Superior temporal gyrus (tissue), 1 donor: ENCODE measurements around the gene SLC6A2.
"Not testable (repeated sequence)": the region's sequence is repeated elsewhere in the genome, so short reads cannot be mapped to it uniquely, and the experiment has no call there.

Experiments used
- DNase-seq: peaks from one replicate; pipeline ENCODE4 v3.0.0-alpha.2; 2016; ENCODE audit errors: extremely low spot score

SLC6A2 gene

GRCh38 chr16:55655897-55656681 lies at the start of gene SLC6A2:
Gene SLC6A2, plus strand, starts transcription at chr16:55655988. Its CDS starts 707 bp downstream, at chr16:55656695.
- no peak for DNase-seq

DNA sequence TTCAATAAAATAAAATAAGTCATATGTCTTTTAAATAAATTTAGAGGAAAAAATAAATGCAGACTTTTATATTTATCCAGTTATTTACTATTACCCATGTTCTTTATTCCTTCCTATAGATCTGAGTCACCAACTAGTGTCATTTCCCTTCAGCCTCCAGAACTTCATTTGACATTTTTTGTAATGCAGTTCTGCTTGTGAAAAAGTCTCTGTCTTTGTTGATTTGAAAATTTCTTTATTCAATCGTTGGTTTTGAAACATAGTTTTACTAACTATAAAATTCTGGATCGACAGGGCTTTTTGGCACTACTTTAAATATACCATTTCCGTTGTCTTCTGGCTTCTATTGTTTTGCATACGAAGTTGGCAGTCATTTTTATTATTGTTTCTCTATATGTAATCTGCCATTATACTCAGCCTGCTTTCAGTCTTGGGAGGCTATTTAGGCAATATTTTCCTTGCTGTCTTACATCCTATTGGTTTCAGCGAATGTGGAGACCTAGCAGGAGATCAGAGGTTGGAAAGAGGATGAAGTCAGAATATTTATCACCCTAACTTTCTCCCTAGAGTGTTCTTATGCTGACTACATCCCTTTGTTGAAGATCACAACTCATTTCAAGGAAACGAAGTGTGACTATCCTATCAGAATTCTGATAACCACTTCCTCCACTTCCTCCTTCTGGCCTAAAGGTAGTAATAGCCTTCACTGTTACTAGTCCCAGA lies 42.0 kb upstream of the SLC6A2 start:
- DNase-seq: no peak

DNA sequence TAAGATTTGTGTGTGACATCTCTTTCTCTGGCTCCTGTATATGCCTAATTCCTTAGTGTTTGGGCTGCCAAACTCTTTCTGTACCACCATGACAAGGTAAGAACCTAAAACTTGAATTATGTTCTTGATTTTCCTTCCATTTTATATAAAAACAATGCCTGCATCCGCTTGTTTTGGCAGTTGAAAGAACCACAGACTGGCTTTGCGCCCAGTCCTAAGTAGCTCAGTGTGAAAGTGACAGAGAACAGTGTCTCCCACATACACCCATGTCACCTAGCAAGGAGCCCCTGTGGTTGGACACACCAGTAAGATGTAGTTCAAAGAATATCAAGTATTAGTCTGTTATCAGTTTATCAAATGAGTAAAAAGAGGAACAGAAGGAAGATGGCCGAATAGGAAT lies 40.7 kb upstream of the SLC6A2 start:
- DNase-seq: no peak

GRCh38 chr16:55615670-55616069 lies 40.1 kb upstream of the SLC6A2 start:
- not testable (repeated sequence) for DNase-seq

GRCh38 chr16:55621771-55622170 lies 34.0 kb upstream of the SLC6A2 start:
- no peak for DNase-seq

DNA sequence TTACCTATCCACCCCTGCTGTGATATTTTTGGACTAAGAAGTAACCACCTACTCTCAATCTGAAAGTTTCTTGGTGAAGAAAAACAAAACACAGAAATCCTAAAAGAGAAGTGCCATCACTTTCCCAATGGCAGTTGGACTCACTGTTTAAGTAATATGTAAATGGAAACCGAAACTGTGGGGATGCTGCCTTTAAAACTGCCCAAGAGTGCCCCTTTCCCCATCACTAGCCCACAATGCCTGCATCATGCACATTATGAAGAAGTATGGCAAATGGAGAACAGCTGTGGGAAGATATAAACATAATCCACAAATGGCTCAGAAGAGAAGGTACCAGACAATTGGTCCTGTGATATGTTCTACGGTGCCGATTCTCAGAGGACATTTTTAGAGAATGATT lies 33.5 kb upstream of the SLC6A2 start:
- DNase-seq: no peak

GRCh38 chr16:55622930-55623561 lies 32.7 kb upstream of the SLC6A2 start:
- no peak for DNase-seq

DNA sequence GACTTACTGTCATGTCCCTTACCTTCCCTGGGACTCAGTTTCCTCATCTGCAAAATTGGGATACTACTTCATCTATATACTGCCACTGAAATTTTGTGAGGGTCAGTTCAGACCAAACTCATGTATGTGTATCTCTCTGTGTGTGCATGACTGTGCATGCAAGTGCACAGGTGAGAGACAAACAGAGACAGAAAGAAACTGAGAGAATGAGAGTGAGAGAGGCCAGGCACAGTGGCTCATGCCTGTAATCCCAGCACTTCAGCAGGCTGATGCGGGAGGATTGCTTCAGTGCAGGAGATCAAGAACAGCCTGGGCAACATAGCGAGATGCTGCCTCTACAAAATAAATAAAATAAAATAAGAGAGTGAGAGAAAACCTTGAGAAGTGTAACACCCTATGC lies 32.1 kb upstream of the SLC6A2 start:
- no peak for DNase-seq

DNA sequence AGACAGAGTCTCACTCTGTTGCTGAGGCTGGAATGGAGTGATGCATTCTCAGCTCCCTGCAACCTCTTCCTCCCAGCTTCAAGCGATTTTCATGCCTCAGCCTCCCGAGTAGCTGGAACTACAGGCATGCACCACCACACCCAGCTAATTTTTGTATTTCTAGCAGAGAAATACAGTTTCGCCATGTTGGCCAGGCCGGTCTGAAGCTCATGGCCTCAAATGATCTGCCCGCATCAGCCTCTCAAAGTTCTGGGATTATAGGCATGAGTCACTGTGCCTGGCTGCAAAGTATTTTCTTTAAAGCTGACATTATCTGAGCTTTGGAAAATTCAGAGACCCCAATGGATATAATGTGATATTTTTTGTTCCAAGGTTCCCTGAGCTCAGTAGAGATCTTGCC lies 31.1 kb upstream of the SLC6A2 start:
- DNase-seq: no peak

- DNase-seq: no peak
Observed at GRCh38 chr16:55625843-55626242, 29.9 kb upstream of the SLC6A2 start.

- DNase-seq: no peak
Observed at GRCh38 chr16:55628306-55628968, 27.4 kb upstream of the SLC6A2 start.

DNA sequence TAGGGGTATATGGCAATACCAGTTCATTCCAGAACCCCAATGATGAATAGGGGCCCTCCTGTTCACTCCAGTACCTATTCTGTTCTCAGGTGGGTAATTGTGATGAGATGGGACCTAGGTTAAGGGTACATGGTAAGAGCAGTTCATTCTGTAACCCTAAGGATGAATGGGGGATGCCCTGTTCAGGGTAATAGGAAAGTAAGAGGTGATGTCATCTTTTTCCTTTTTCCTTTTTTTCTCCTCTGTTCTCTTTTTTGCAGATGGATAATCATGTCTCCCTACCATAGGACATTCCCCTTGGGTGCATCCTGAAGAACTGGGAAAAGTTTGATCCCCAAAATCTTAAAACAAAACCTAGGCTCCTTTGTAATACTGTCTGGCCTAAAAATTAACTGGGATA lies 25.0 kb upstream of the SLC6A2 start:
- no peak for DNase-seq

GRCh38 chr16:55632259-55632658 lies 23.5 kb upstream of the SLC6A2 start:
- DNase-seq: no peak

DNA sequence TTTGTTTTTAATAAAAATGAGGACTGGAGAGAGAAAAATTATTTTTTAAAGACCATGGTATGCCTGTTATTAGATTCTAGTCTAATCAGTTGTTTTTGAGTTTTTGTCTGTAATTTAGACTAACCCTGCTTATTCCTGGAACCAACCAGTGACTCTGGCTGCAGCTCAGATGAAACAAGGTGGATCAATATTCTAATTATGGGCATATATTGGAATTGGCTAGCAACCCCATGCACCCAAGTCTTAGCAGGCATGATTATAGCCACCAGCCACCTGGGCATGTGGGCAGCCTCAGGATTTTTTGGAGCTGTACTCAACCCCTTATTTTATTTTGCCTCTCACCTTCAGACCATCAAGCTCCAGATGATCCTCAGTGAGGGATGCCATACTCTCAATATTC lies 21.6 kb upstream of the SLC6A2 start:
- DNase-seq: no peak

- DNase-seq: no peak
Observed at GRCh38 chr16:55638256-55638655, 17.5 kb upstream of the SLC6A2 start.

DNA sequence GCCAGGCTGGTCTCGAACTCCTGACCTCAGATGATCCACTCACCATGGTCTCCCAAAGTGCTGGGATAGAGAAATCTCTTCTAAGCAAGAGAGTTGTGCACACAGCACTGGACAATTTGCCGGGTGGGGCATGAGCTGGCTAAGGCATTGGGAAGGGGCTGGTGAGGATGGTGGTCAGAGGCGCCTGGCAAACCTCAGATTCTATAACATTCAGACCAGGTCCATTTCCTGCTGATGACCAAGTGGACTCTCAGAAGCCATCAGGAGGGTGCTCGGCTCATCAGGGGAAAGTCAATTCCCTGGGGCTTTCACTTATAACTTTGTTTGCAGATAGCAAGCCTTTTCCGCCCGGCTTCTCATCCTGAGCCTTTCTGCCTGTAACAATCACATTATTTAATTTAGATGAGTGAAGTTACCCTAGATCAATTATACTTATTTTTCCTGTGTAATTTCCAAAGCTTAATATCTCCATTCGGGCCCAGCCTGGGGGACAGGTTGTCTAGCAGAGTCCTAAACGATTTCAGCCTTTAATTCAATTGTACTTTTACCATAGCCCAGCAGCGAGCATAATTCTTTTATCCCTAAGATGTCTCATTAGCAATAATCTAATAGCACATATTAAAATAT lies 15.0 kb upstream of the SLC6A2 start:
- DNase-seq: no peak

GRCh38 chr16:55641430-55642056 lies 14.2 kb upstream of the SLC6A2 start:
- DNase-seq: no peak

GRCh38 chr16:55642611-55643010 lies 13.2 kb upstream of the SLC6A2 start:
- no peak for DNase-seq

DNA sequence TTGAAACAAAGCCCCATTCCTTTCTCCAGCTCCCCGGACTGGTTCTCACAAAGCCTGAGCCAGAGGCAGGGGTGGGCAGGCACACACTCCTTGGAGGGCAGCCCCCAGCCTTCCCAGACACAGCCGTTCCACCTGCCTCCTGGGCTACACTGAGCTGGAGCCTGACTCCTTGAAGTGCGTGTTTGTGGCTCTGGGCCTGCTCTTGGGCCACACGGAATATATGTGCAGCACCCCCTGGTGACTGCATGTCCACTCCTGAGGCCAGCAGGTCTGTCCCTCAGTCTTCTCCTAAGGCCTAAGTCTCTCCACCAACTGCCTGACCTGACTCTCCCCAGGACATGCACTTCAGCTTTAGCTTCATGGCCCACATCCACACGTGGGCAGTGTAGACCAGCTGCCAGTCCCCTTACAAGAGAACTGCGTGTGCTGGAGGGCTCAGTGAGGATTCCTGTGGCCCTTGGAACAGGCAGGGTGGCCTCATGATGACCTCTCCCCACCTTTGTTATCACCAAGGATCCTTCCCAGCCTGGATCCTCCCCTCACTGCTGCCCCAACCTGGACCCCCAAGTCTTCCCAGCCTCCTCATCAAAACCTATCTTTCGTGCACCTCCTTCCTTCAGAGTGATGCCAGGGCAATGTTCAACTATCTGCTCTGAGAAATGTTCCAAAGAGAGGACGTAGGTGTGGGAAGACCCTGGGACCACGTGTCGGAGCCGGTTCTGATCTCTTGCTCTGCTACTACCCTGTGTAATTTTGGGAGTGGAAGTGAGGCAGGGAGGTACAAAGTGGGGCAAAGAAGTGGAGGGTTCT lies 12.4 kb upstream of the SLC6A2 start:
- no peak for DNase-seq

DNA sequence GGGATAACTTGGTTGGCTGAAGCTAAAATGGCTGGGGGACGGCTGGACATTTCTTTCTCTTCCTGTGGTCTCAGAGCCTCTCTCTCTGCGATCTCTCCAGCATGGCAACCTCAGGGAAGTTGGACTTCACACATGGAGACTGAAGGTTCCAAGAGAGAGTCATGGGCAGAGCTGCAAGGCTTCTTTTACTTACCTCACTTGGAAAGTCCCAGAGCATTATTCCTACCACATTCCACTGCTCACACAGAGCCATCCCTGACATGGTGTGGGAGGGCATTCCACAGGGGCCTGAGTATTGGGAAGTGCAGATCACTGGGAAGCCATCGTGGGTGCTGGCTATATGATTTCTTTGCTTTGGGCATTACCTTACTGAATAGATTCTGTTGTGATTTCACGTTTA lies 9.8 kb upstream of the SLC6A2 start:
- no peak for DNase-seq

DNA sequence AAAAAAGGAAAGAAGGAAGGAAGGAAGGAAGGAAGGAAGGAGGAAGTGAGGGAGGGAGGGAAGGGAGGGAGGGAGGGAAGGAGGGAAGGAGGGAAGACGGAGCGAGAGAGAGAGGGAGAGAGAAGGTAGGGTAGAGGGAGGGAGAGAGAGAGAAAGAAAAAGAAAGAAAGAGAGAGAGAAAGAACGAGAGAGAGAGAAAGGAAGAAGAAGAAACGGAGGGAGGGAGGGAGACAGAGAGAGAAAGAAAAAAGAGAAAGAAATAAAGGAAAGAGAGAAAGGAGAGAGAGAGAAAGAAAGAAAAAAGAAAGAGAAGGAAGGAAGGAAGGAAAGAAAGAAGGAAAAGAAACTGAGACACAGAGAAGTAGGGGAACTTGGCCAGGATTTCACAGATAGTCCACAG lies 8.4 kb upstream of the SLC6A2 start:
- no peak for DNase-seq
